ENCODE data around the gene CLSTN1. TPM values are rescaled to one million over a fixed set of nuclear protein-coding genes. Genes with fewer than 3 reads are reported as not detected.

Gene CLSTN1
- total RNA-seq, 1 experiment from 2014 or later = 144 TPM

DNA sequence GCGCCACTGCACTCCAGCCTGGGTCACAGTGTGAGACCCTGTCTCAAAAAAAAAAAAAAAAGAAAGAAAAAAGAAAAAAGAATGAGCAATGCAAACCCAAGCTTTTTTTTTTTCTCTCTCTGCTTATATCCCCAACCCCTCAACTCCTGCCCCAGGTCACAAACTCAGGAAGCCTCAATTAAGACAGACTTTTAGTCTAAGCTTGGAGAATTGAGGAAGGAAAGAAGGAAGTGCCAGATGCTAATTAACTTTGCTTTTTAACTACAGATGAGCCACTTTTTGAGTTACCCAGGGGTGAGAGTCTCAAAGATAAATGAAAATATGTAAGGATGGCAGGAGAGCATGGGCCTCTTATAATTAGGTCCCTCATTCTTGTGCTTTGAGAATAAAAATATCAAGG lies 139.0 kb downstream of the CLSTN1 start:
- DNase-seq (ENCODE audit: low read depth) = no peak
- in situ Hi-C loops (cut with HindIII; ENCODE audit: low pct_unique_long_range_greater_than_20kb, low sequenced_read_pairs) = no loop called here

DNA sequence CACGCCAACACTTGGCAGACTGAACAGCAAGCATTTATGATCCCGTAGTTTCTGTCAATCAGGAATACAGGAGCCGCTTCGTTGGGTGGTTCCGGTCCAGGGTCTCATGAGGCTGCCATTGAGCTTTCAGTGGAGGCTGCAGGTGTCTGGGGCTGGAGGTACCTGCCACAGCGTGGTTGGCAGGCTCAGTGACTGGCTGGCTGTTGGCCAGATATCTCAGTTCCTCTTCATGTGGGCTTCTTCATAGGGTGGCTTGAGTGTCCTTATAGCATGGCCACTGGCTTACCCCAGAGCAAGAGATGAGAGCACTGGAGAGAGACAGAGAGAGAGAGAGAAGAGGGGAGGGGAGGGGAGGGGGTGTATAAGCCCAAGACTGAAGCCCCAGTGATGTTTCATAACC lies 142.9 kb downstream of the CLSTN1 start:
- in situ Hi-C loops (cut with HindIII; ENCODE audit: low pct_unique_long_range_greater_than_20kb, low sequenced_read_pairs) = no loop called here
- DNase-seq (ENCODE audit: low read depth) = no peak

DNA sequence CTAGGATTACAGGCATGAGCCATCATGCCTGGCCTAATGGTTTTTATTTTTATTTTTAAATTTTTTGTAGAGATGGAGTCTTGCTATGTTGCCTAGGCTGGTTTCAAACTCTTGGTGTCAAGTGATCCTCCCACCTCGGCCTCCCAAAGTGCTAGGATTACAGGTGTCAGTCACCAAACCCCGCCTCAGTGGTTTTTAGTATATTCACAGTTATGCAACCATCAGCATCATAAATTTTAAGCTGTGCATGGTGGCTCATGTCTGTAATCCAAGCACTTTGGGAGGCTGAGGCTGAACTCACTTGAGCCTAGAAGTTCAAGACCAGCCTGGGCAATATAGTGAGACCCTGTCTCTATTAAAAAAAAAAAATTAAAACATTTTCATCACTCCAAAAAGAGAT lies 143.7 kb downstream of the CLSTN1 start:
- in situ Hi-C loops (cut with HindIII; ENCODE audit: low pct_unique_long_range_greater_than_20kb, low sequenced_read_pairs) = no loop called here
- DNase-seq (ENCODE audit: low read depth) = no peak

Other genes with a start within 250 kb of the CLSTN1 start
- gene TMEM201, start 235.1 kb downstream of the CLSTN1 start, total RNA-seq (2014; rRNA removed; shearing (Covaris generic); ENCODE audit: low replicate concordance) = 8.1 and 9.4 TPM in 2 replicates
- gene PIK3CD, start 172.2 kb downstream of the CLSTN1 start, total RNA-seq (2014; rRNA removed; shearing (Covaris generic); ENCODE audit: low replicate concordance) = 2.7 and 7.0 TPM in 2 replicates
- 18.0 and 20.8 TPM in 2 replicates for gene CTNNBIP1, start 86.3 kb upstream of the CLSTN1 start, total RNA-seq (2014; rRNA removed; shearing (Covaris generic); ENCODE audit: low replicate concordance)
- gene LZIC, start 119.4 kb upstream of the CLSTN1 start, total RNA-seq (2014; rRNA removed; shearing (Covaris generic); ENCODE audit: low replicate concordance) = 12.8 and 13.5 TPM in 2 replicates
- 2.6 and 18.5 TPM in 2 replicates for gene NMNAT1, start 119.5 kb upstream of the CLSTN1 start, total RNA-seq (2014; rRNA removed; shearing (Covaris generic); ENCODE audit: low replicate concordance)
- not detected in 2 replicates for gene RBP7, start 173.3 kb upstream of the CLSTN1 start, total RNA-seq (2014; rRNA removed; shearing (Covaris generic); ENCODE audit: low replicate concordance)
- gene UBE4B, start 209.0 kb upstream of the CLSTN1 start, total RNA-seq (2014; rRNA removed; shearing (Covaris generic); ENCODE audit: low replicate concordance) = 13.9 and 17.7 TPM in 2 replicates

Data from Caki2 (cell line).